GM12878 (cell line): Measurements from ENCODE around the gene TNIP2. TPM values are rescaled to one million over a fixed set of nuclear protein-coding genes. Genes with fewer than 3 reads are reported as not detected.

Experiments
- ATAC-seq: fragments of 200-7000 bp; cut with Tn5 transposase; 3 replicates; pipeline ENCODE4 v1.9.1; 2020; ENCODE audit warnings: mild to moderate bottlenecking, moderate library complexity
- BruUV-seq: library from RNA; stranded (reverse); fragments of 400-500 nt; replicated peaks from 2 replicates; lab custom pipeline; 2021; lab: Mats Ljungman, UMichigan
- CTCF ChIA-PET: fragments of 300-600 bp; sonication (Branson Sonifier 250); formaldehyde crosslinking; extraction: SDS; loops from one replicate; lab custom pipeline; 2021; ENCODE audit warnings: inconsistent platforms; lab: Yijun Ruan, JAX
- POLR2A ChIA-PET: fragments of 350-600 bp; formaldehyde crosslinking; extraction: SDS; loops from one replicate; lab custom pipeline; 2021; ENCODE audit warnings: inconsistent platforms; lab: Charles Lee
- RAD21 ChIA-PET: fragments of 300-600 bp; sonication (Branson Sonifier 250); formaldehyde crosslinking; loops from one replicate; lab custom pipeline; 2023; ENCODE audit warnings: antibody characterized with exemption; ENCODE audit not compliant: unreplicated experiment; lab: Charles Lee
- SMC1A ChIA-PET: fragments of 300-600 bp; sonication (Branson Sonifier 250); formaldehyde crosslinking; loops from one replicate; lab custom pipeline; 2023; ENCODE audit not compliant: unreplicated experiment, uncharacterized antibody; lab: Charles Lee
- DNase-seq: peaks from one replicate; pipeline ENCODE4 v3.0.0-alpha.2; 2011; ENCODE audit warnings: low read depth, low spot score
- FAIRE-seq: peaks from 3 replicates; lab custom pipeline; 2011; peaks lifted over from hg19 to GRCh38; lab: Jason Lieb, UNC
- H2AFZ ChIP-seq: 2 replicates; pipeline ENCODE4 v1.6.0; 2011; ENCODE audit warnings: low read depth, low read length, control low read depth; ENCODE audit not compliant: control insufficient read depth
- H3K27ac ChIP-seq: 2 replicates; pipeline ENCODE4 v1.5.1; 2011; ENCODE audit warnings: control low read depth; ENCODE audit not compliant: control insufficient read depth, insufficient read depth
- H3K27me3 ChIP-seq, 2 experiments: replicated peaks in 1 of 2; 2 replicates each; pipeline versions ENCODE4 v1.6.0 to v1.6.1; 2011; ENCODE audit warnings: low read length in 1 of 2; ENCODE audit not compliant: control insufficient read depth in 2 of 2, insufficient read depth in 2 of 2
- H3K36me3 ChIP-seq, 2 experiments: 2 replicates each; pipeline ENCODE4 v1.5.1; 2011; ENCODE audit warnings: low read length in 1 of 2; ENCODE audit not compliant: control insufficient read depth in 2 of 2, insufficient read depth in 2 of 2
- H3K4me1 ChIP-seq: 2 replicates; pipeline ENCODE4 v1.6.1; 2011; ENCODE audit warnings: mild to moderate bottlenecking, low read length, moderate library complexity, mixed read lengths; ENCODE audit not compliant: control insufficient read depth, insufficient read depth
- H3K4me2 ChIP-seq: 2 replicates; pipeline ENCODE4 v1.6.0; 2011; ENCODE audit warnings: control low read depth; ENCODE audit not compliant: control insufficient read depth, insufficient read depth
- H3K4me3 ChIP-seq: fragments of 200-600 bp; sonication (generic); 2 replicates; pipeline ENCODE4 v1.5.1; 2016
- H3K79me2 ChIP-seq: 2 replicates; pipeline ENCODE4 v1.6.0; 2011; ENCODE audit warnings: low read length; ENCODE audit not compliant: control insufficient read depth, insufficient read depth
- H3K9ac ChIP-seq: 2 replicates; pipeline ENCODE4 v1.8.0; 2011; ENCODE audit warnings: low read length, control low read depth, mixed read lengths; ENCODE audit not compliant: control insufficient read depth, insufficient read depth
- H3K9me3 ChIP-seq: replicated peaks from 3 replicates; pipeline ENCODE4 v1.5.1; 2011; ENCODE audit warnings: mild to moderate bottlenecking, low read length; ENCODE audit not compliant: control insufficient read depth, insufficient read depth
- H4K20me1 ChIP-seq: 2 replicates; pipeline ENCODE4 v1.6.0; 2011; ENCODE audit not compliant: control insufficient read depth, insufficient read depth
- BCL11A ChIP-seq: IDR thresholded peaks from 2 replicates; pipeline ENCODE4 v1.6.1; 2011; ENCODE audit warnings: low read depth, low read length
- NBN ChIP-seq: fragments of 450-650 bp; IDR thresholded peaks from 2 replicates; pipeline ENCODE4 v1.6.1; 2016
- TCF7 ChIP-seq: IDR thresholded peaks from 2 replicates; pipeline ENCODE4 v1.6.1; 2014; ENCODE audit warnings: antibody characterized with exemption, borderline replicate concordance
- ZNF24 ChIP-seq: fragments of 450-650 bp; IDR thresholded peaks from 2 replicates; pipeline ENCODE4 v1.6.1; 2017; ENCODE audit warnings: antibody characterized with exemption, mild to moderate bottlenecking
- WGBS: methylation state at CpG from one replicate; pipeline ENCODE4 v1.1.6; 2016; ENCODE audit warnings: low lambda C conversion rate; ENCODE audit not compliant: insufficient replicate concordance, insufficient coverage; ENCODE audit errors: missing lambda C conversion rate; 5-methylcytosine and 5-hydroxymethylcytosine counted together
- in situ Hi-C: fragments of 300-500 bp; cut with MboI; formaldehyde crosslinking; loops from 9 replicates; pipeline ENCODE4 v1.14.3; 2018; ENCODE audit warnings: mixed read lengths
- intact Hi-C: fragments of 100-400 bp; cut with micrococcal nuclease; formaldehyde crosslinking; loops from one replicate; pipeline ENCODE4 v1.14.2; 2022; ENCODE audit not compliant: unreplicated experiment
- polyA plus RNA-seq, 11 experiments: library from polyadenylated mRNA; depleted of rRNA in 4 of 11; unstranded in 6 of 11; stranded (reverse) in 5 of 11; fragments of >200 nt; fragmentation: Nextera tagmentation in 4 of 11; fragmentation: Illumina TruSeq in 1 of 11; extraction: Ambion mirVana in 4 of 11; extraction: Trizol in 1 of 11; gene quantifications; 1 replicate in 1 of 11; 2 replicates in 10 of 11; pipeline versions ENCODE4 v1.2.1 to v1.2.3, GENCODE V29; 2011 to 2016; ENCODE audit warnings: inconsistent platforms in 2 of 11, missing spikeins in 2 of 11, low read depth in 1 of 11
- total RNA-seq, 4 experiments: library from RNA; depleted of rRNA in 3 of 4; stranded (reverse); fragments of >200 nt in 3 of 4; fragmentation: Illumina TruSeq in 1 of 4; extraction: Trizol in 1 of 4; gene quantifications; 2 replicates each; pipeline versions ENCODE4 v1.2.1 to v1.2.3, GENCODE V29; 2013 to 2021
- TF ChIP-seq, protein P1 (sequence below), 3 experiments: IDR thresholded peaks in 2 of 3; conservative IDR thresholded peaks in 1 of 3; 2 replicates each; pipeline ENCODE4 v1.5.1; 2011; ENCODE audit warnings: low read depth in 3 of 3, low read length in 3 of 3, mild to moderate bottlenecking in 3 of 3, control low read depth in 2 of 3, moderate library complexity in 2 of 3, inconsistent platforms in 1 of 3, mixed read lengths in 1 of 3; ENCODE audit not compliant: control insufficient read depth in 2 of 3, insufficient read depth in 1 of 3; ENCODE audit errors: extremely low read depth in 1 of 3

TNIP2 gene
- total and polyA plus RNA-seq, 10 of the 15 experiments (the other 5 are each of a cell fraction or from before 2014, with no cell fraction given) = 1.4 to 64.9 (median 45.5) TPM

DNA sequence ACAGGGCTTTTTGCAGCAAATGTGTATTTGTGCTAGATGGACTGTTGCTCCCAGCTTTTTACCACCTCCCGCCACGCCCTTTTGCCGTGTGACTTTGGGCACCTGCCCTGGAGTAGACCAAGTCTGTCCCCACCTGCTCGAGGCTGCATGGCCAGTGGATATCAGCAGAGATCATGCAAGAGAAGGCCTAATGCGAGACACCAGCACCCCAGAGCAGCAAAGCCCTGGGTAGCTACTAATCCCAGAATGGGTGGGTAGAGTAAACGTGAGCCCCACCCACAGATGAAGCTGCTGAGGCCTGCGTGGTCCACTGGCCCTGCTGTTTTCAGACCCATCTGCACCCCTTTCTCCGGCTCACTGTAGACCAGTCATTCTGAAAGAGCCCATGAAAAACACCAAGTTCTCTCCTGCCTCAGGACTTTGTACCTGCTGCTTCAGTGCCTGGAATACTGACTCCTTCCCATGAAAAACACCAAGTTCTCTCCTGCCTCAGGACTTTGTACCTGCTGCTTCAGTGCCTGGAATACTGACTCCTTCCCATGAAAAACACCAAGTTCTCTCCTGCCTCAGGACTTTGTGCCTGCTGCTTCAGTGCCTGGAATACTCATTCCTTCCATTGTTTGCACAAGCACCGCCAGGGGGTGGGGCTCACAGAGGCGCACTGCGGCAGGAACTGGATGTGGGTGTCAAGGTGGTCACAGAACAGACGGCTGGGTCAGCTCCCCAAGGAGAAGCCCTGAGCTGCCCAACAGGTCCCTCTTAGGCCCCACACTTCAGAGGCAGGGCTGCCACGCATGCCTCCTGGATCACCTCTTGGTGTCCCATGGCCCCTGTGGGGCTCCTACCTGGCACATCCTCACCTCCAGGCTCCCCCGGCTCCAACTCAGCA lies 5.1 kb upstream of the TNIP2 start (continued):
- TF ChIP-seq, protein P1, sequence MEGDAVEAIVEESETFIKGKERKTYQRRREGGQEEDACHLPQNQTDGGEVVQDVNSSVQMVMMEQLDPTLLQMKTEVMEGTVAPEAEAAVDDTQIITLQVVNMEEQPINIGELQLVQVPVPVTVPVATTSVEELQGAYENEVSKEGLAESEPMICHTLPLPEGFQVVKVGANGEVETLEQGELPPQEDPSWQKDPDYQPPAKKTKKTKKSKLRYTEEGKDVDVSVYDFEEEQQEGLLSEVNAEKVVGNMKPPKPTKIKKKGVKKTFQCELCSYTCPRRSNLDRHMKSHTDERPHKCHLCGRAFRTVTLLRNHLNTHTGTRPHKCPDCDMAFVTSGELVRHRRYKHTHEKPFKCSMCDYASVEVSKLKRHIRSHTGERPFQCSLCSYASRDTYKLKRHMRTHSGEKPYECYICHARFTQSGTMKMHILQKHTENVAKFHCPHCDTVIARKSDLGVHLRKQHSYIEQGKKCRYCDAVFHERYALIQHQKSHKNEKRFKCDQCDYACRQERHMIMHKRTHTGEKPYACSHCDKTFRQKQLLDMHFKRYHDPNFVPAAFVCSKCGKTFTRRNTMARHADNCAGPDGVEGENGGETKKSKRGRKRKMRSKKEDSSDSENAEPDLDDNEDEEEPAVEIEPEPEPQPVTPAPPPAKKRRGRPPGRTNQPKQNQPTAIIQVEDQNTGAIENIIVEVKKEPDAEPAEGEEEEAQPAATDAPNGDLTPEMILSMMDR (IDR thresholded peaks at IDR 0.05 in 2 of 3, conservative IDR thresholded peaks at IDR 0.05 in 1 of 3; ENCODE audit: control insufficient read depth in 2 of 3, extremely low read depth in 1 of 3, insufficient read depth in 1 of 3, low read depth in 3 of 3, low read length in 3 of 3) = no peak
- TF ChIP-seq TCF7 = no peak
- no peak for TF ChIP-seq NBN

DNA sequence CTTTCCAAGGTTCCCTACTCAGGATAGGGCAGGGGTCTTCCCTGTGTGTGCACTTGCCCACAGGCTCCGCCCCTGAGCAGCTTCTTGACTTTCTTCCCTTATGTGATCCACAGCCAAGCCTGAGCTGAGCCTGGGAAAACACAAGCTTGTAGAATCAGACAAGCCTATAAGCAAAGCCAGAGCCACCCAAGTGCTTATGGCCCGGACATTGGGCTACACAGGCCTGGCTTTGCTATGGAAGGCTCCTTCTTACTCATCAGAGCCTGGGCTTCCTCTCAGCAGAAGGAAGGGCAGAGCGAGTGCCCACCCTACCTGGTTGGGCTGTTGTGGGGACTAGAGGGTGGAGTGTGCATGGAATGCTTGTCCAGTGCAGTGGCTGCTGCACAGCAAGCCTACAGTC lies 1.3 kb upstream of the TNIP2 start:
- in situ Hi-C loops = loop anchor here (25.0 kb wide), 1 partner anchor 180 kb away; no protein-coding TSS in a partner anchor

More for the DNA sequence above, 1.3 kb upstream of the TNIP2 start:
- 75% methylated on average over 3 of the region's 3 CpGs for WGBS
- no peak overlapping the region for H3K4me3 ChIP-seq
- H3K36me3 ChIP-seq = no peaks in the 10 kb centered on the region
- BruUV-seq = no TSS peak
- H3K4me1 ChIP-seq = peaks cover 14% of the 10 kb centered on the region
- ChIA-PET CTCF (interaction anchor here (0.9 to 1.9 kb wide), 4 partner anchors 11 to 66 kb away, joined by 3 to 4 read pairs (median 4); no protein-coding TSS in a partner anchor), SMC1A (interaction anchor here (1.0 to 2.0 kb wide), 2 partner anchors 61 to 196 kb away, joined by 3 to 5 read pairs; no protein-coding TSS in a partner anchor), POLR2A (interaction anchor here (2.5 kb wide), 1 partner anchor 11 kb away, joined by 18 read pairs; no protein-coding TSS in a partner anchor), RAD21 (interaction anchor here (1.2 to 2.5 kb wide), 2 partner anchors 11 to 108 kb away, joined by 3 to 12 read pairs; no protein-coding TSS in a partner anchor)
- FAIRE-seq = no peak
- DNase-seq = no peak
- intact Hi-C loops = no loop called here
- no peaks in the 10 kb centered on the region for H3K9me3 ChIP-seq
- ATAC-seq = no peak
- H2AFZ ChIP-seq = no peak overlapping the region
- no peak overlapping the region for H3K9ac ChIP-seq
- H4K20me1 ChIP-seq = peaks cover 6% of the 10 kb centered on the region; the same call in 1 of the 2 replicates
- TF ChIP-seq ZNF24 (no peak), BCL11A (no peak)
- no peak overlapping the region for H3K4me2 ChIP-seq
- peaks cover 31% of the 10 kb centered on the region for H3K79me2 ChIP-seq
- H3K27me3 ChIP-seq = no peaks in the 10 kb centered on the region
- H3K27ac ChIP-seq = no peak overlapping the region
